ENCODE results near the gene ZBTB4. TPM values are rescaled to one million over a fixed set of nuclear protein-coding genes. Genes with fewer than 3 reads are reported as not detected.

ZBTB4 gene
- total RNA-seq, 2 experiments from 2014 or later: 3.5 to 3.9 TPM

DNA sequence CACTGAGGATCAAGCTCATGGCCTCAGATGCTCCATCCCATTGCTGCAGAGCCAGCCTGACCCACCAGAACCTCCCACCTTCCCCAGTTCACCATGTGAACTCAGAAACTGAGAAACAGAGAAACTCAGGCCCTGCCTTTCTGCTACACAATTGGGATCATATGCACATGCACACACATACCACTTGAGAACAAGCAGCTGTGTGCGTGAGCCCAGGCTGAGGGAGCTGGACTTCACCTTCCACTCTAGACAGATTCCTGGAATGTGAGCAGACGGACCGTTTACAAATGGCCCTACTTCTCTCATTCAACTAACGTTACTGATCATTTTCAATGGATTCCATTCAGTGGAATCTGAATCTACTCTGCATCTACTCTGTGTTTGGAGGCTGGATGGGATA, 55.8 kb downstream of the ZBTB4 start:
- POLR2A ChIA-PET: interaction anchor here (0.7 to 0.8 kb wide), 2 partner anchors 75 to 129 kb away, joined by 4 to 6 read pairs; no protein-coding TSS in a partner anchor
- Histone ChIP-seq H3K36me3 (ENCODE audit: insufficient read depth, low read length) (no peaks in the 10 kb centered on the region), H3K4me2 (ENCODE audit: low read length) (no peak overlapping the region), H3K79me2 (ENCODE audit: insufficient read depth, low read depth, low read length) (no peaks in the 10 kb centered on the region), H3K4me3 (ENCODE audit: low read depth, low read length, poor library complexity, severe bottlenecking) (no peak overlapping the region), H4K20me1 (ENCODE audit: insufficient read depth, low read length) (no peaks in the 10 kb centered on the region), H3K4me1 (ENCODE audit: insufficient read depth, low read length, poor library complexity, severe bottlenecking) (no peaks in the 10 kb centered on the region), H3K9me3 (ENCODE audit: low read length) (no peaks in the 10 kb centered on the region), H2AFZ (ENCODE audit: low read length) (no peak overlapping the region), H3K27ac (ENCODE audit: low read depth, low read length, poor library complexity, severe bottlenecking) (no peak overlapping the region), H3K9me2 (ENCODE audit: insufficient read depth, low read length) (no peaks in the 10 kb centered on the region)
- intact Hi-C loops (cut with micrococcal nuclease; ENCODE audit: unreplicated experiment): no loop called here
- CTCF ChIA-PET (ENCODE audit: unreplicated experiment): interaction anchor here (0.5 kb wide), 1 partner anchor 291 kb away, joined by 3 read pairs; no protein-coding TSS in a partner anchor
- no TSS peak for BruUV-seq (replicated peaks)
- no peak for DNase-seq (ENCODE audit: low spot score)
- TF ChIP-seq, protein P1, sequence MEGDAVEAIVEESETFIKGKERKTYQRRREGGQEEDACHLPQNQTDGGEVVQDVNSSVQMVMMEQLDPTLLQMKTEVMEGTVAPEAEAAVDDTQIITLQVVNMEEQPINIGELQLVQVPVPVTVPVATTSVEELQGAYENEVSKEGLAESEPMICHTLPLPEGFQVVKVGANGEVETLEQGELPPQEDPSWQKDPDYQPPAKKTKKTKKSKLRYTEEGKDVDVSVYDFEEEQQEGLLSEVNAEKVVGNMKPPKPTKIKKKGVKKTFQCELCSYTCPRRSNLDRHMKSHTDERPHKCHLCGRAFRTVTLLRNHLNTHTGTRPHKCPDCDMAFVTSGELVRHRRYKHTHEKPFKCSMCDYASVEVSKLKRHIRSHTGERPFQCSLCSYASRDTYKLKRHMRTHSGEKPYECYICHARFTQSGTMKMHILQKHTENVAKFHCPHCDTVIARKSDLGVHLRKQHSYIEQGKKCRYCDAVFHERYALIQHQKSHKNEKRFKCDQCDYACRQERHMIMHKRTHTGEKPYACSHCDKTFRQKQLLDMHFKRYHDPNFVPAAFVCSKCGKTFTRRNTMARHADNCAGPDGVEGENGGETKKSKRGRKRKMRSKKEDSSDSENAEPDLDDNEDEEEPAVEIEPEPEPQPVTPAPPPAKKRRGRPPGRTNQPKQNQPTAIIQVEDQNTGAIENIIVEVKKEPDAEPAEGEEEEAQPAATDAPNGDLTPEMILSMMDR (conservative IDR thresholded peaks at IDR 0.05; ENCODE audit: low read length): no peak
- TF ChIP-seq EZH2phosphoT487 (IDR thresholded peaks at IDR 0.05; ENCODE audit: borderline replicate concordance, low read depth, low read length): no peak

DNA sequence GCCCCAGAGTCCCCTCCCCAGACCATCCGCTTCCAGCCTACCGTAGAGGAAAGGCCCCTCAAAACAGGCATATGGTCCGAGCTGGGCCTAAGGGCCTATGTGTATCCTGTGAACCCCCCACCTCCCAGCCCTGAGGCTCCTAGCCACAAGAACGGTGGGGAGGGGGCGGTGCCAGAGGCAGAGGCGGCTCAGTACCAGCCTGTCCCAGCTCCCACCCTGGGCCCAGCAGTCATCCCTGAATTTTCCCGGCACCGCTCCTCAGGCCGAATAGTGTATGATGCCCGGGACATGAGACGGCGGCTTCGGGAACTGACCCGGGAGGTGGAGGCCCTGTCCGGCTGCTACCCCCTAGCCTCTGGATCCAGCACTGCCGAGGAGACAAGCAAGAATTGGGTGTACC, 58.2 kb downstream of the ZBTB4 start:
- Histone ChIP-seq H3K27ac (ENCODE audit: low read depth, low read length, poor library complexity, severe bottlenecking) (no peak overlapping the region), H3K4me3 (ENCODE audit: low read depth, low read length, poor library complexity, severe bottlenecking) (no peak overlapping the region), H3K9me3 (ENCODE audit: low read length) (no peaks in the 10 kb centered on the region), H4K20me1 (ENCODE audit: insufficient read depth, low read length) (no peaks in the 10 kb centered on the region), H3K9me2 (ENCODE audit: insufficient read depth, low read length) (no peaks in the 10 kb centered on the region), H3K4me1 (ENCODE audit: insufficient read depth, low read length, poor library complexity, severe bottlenecking) (no peaks in the 10 kb centered on the region), H2AFZ (ENCODE audit: low read length) (no peak overlapping the region), H3K36me3 (ENCODE audit: insufficient read depth, low read length) (no peaks in the 10 kb centered on the region), H3K4me2 (ENCODE audit: low read length) (no peak overlapping the region), H3K79me2 (ENCODE audit: insufficient read depth, low read depth, low read length) (no peaks in the 10 kb centered on the region)
- DNase-seq (ENCODE audit: low spot score): no peak
- ChIA-PET CTCF (ENCODE audit: unreplicated experiment) (no interaction called here), POLR2A (no interaction called here)
- intact Hi-C loops (cut with micrococcal nuclease; ENCODE audit: unreplicated experiment): no loop called here
- TF ChIP-seq EZH2phosphoT487 (IDR thresholded peaks at IDR 0.05; ENCODE audit: borderline replicate concordance, low read depth, low read length): no peak
- TF ChIP-seq, protein P1 (conservative IDR thresholded peaks at IDR 0.05; ENCODE audit: low read length): no peak
- BruUV-seq (replicated peaks): no TSS peak

DNA sequence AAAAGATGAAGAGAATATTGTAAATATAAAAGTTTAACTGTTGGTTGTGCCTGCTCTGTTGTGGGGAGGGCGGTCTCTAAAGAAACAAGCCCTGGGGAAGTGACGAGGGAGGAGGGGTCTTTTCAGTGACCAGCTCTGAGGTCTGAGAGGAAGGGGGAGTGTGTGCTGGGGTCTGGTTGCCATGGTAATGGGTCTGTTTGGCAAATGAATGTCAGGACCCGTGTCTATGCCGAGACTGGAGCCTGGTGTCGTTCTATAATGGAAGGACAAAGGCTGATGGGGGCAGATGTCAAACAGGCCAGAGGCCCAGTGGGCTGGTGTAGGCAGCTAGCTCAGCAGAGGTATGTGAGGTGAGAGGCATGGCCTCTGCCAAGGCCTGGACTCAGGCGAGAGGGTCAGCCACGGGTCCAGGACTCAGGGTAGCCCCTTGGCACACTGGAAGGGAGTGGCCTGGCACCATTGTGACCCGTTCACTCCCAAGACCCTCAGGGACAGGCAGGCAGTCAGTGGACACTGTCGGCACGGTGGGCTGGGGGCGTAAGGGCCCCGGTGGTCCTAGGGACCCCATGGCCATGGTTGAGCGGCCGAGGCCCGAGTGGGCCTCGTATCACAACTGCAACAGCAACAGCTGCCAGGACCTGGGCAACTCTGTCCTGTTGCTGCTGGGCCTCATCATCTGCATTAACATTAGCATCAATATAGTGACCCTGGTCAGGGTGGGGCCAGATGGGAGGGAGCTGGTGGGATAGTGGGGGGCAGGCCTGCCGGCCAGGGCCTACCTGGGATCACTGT, 59.4 kb downstream of the ZBTB4 start, which contains the start of gene SPEM1:
Gene SPEM1 (plus strand): TSS at position 506 of the 792 bp plus-strand sequence. CDS start 61 bp downstream, at position 567.
- Histone ChIP-seq H4K20me1 (ENCODE audit: insufficient read depth, low read length) (no peaks in the 10 kb centered on the region), H2AFZ (ENCODE audit: low read length) (no peak within 1 kb of the TSS), H3K4me3 (ENCODE audit: low read depth, low read length, poor library complexity, severe bottlenecking) (no peak within 1 kb of the TSS), H3K36me3 (ENCODE audit: insufficient read depth, low read length) (no peaks in the 10 kb centered on the region), H3K9me3 (ENCODE audit: low read length) (no peaks in the 10 kb centered on the region), H3K9me2 (ENCODE audit: insufficient read depth, low read length) (no peaks in the 10 kb centered on the region), H3K4me2 (ENCODE audit: low read length) (no peak within 1 kb of the TSS), H3K4me1 (ENCODE audit: insufficient read depth, low read length, poor library complexity, severe bottlenecking) (no peaks in the 10 kb centered on the region), H3K27ac (ENCODE audit: low read depth, low read length, poor library complexity, severe bottlenecking) (no peak within 1 kb of the TSS), H3K79me2 (ENCODE audit: insufficient read depth, low read depth, low read length) (no peaks in the 10 kb centered on the region)
- ChIA-PET CTCF (ENCODE audit: unreplicated experiment) (no interaction called here), POLR2A (interaction anchor here (1.0 kb wide), 1 partner anchor 11 kb away, joined by 3 read pairs; no protein-coding TSS in a partner anchor)
- BruUV-seq (replicated peaks): no TSS peak
- DNase-seq (ENCODE audit: low spot score): no peak
- intact Hi-C loops (cut with micrococcal nuclease; ENCODE audit: unreplicated experiment): no loop called here
- TF ChIP-seq EZH2phosphoT487 (IDR thresholded peaks at IDR 0.05; ENCODE audit: borderline replicate concordance, low read depth, low read length): no peak
- TF ChIP-seq, protein P1 (conservative IDR thresholded peaks at IDR 0.05; ENCODE audit: low read length): no peak
